Measurements from ENCODE around the gene FAM161B. TPM values are rescaled to one million over a fixed set of nuclear protein-coding genes. Genes with fewer than 3 reads are reported as not detected.

Gene FAM161B
- total and polyA plus RNA-seq, 2 of the 13 experiments (the other 11 are each of a cell fraction or from before 2014, with no cell fraction given): 1.6 to 2.0 TPM

DNA sequence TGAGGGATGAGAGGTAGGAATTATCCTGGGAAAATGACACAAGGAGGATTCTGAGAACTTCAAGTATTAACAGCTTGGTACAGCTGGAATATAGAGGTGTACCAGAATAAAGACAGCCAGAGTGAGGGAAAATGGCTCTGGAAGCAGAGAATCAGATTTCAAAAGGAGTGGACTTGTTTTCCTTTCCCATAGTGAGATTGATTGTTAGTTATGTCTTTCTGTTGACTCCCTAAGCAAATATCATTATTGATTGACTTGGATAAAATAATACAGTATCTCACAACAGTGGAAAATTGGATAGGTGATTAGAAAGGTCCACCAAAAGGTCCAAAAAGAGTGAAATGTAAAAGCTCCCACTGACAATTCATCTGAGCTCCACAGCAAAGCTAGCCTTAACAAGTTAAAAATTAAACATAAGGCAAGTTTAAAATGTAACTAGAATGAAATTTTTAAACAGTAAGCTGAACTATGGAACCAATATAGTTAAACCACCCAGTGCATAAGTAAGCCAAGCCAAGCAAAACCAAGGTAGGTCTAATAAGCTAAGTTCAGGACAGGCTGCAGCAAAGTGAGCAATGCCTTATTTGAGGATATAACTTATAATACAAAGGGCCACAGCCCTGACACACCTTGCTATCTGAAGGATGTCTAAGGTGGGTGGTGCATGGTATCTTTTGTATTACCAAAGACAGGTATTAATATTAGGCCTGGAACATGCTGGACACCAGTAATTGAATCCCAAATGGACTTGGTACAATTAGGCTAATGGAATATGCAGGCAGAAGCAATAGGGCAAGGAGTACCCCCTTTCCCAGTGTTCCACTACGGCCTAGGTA, 47.4 kb upstream of the FAM161B start (continued):
- TF ChIP-seq, protein P1, sequence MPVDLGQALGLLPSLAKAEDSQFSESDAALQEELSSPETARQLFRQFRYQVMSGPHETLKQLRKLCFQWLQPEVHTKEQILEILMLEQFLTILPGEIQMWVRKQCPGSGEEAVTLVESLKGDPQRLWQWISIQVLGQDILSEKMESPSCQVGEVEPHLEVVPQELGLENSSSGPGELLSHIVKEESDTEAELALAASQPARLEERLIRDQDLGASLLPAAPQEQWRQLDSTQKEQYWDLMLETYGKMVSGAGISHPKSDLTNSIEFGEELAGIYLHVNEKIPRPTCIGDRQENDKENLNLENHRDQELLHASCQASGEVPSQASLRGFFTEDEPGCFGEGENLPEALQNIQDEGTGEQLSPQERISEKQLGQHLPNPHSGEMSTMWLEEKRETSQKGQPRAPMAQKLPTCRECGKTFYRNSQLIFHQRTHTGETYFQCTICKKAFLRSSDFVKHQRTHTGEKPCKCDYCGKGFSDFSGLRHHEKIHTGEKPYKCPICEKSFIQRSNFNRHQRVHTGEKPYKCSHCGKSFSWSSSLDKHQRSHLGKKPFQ (CRISPR knock-in tag; IDR thresholded peaks at IDR 0.05; ENCODE audit: insufficient replicate concordance): peak; percentile 76
- TF ChIP-seq SOX6 (IDR thresholded peaks at IDR 0.05) (no peak), SOX6 (CRISPR knock-in tag; IDR thresholded peaks at IDR 0.05) (peak; percentile 62), PHF5A (CRISPR knock-in tag; IDR thresholded peaks at IDR 0.05; ENCODE audit: low read depth, unreplicated experiment) (peak; percentile 34), ZNF496 (CRISPR knock-in tag; IDR thresholded peaks at IDR 0.05; ENCODE audit: insufficient replicate concordance) (no peak), MEIS2 (CRISPR knock-in tag; IDR thresholded peaks at IDR 0.05) (no peak), SPEN (CRISPR knock-in tag; IDR thresholded peaks at IDR 0.05; ENCODE audit: low read depth) (no peak), PHF20 (CRISPR knock-in tag; IDR thresholded peaks at IDR 0.05) (no peak), MLLT10 (CRISPR knock-in tag; IDR thresholded peaks at IDR 0.05) (no peak), ATAD3A (CRISPR knock-in tag; IDR thresholded peaks at IDR 0.05) (no peak), ZFY (CRISPR knock-in tag; IDR thresholded peaks at IDR 0.05) (no peak), FOXK2 (IDR thresholded peaks at IDR 0.05) (no peak)
- TF ChIP-seq, protein P2, sequence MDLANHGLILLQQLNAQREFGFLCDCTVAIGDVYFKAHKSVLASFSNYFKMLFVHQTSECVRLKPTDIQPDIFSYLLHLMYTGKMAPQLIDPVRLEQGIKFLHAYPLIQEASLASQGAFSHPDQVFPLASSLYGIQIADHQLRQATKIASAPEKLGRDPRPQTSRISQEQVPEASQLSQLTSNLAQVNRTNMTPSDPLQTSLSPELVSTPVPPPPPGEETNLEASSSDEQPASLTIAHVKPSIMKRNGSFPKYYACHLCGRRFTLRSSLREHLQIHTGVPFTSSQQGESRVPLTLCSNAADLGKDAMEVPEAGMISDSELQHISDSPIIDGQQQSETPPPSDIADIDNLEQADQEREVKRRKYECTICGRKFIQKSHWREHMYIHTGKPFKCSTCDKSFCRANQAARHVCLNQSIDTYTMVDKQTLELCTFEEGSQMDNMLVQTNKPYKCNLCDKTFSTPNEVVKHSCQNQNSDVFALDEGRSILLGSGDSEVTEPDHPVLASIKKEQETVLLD (CRISPR knock-in tag; IDR thresholded peaks at IDR 0.05; ENCODE audit: low read depth): no peak
- TF ChIP-seq, protein P3, sequence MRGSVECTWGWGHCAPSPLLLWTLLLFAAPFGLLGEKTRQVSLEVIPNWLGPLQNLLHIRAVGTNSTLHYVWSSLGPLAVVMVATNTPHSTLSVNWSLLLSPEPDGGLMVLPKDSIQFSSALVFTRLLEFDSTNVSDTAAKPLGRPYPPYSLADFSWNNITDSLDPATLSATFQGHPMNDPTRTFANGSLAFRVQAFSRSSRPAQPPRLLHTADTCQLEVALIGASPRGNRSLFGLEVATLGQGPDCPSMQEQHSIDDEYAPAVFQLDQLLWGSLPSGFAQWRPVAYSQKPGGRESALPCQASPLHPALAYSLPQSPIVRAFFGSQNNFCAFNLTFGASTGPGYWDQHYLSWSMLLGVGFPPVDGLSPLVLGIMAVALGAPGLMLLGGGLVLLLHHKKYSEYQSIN (CRISPR knock-in tag; IDR thresholded peaks at IDR 0.05; ENCODE audit: borderline replicate concordance): no peak
- TF ChIP-seq, protein P4, sequence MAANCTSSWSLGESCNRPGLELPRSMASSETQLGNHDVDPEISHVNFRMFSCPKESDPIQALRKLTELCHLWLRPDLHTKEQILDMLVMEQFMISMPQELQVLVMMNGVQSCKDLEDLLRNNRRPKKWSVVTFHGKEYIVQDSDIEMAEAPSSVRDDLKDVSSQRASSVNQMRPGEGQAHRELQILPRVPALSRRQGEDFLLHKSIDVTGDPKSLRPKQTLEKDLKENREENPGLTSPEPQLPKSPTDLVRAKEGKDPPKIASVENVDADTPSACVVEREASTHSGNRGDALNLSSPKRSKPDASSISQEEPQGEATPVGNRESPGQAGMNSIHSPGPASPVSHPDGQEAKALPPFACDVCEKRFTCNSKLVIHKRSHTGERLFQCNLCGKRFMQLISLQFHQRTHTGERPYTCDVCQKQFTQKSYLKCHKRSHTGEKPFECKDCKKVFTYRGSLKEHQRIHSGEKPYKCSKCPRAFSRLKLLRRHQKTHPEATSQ (CRISPR knock-in tag; IDR thresholded peaks at IDR 0.05; ENCODE audit: borderline replicate concordance): no peak
- TF ChIP-seq, protein P5, sequence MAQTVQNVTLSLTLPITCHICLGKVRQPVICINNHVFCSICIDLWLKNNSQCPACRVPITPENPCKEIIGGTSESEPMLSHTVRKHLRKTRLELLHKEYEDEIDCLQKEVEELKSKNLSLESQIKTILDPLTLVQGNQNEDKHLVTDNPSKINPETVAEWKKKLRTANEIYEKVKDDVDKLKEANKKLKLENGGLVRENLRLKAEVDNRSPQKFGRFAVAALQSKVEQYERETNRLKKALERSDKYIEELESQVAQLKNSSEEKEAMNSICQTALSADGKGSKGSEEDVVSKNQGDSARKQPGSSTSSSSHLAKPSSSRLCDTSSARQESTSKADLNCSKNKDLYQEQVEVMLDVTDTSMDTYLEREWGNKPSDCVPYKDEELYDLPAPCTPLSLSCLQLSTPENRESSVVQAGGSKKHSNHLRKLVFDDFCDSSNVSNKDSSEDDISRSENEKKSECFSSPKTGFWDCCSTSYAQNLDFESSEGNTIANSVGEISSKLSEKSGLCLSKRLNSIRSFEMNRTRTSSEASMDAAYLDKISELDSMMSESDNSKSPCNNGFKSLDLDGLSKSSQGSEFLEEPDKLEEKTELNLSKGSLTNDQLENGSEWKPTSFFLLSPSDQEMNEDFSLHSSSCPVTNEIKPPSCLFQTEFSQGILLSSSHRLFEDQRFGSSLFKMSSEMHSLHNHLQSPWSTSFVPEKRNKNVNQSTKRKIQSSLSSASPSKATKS (CRISPR knock-in tag; IDR thresholded peaks at IDR 0.05): no peak; the same call in 1 of the 2 replicates
- TF ChIP-seq, protein P6, sequence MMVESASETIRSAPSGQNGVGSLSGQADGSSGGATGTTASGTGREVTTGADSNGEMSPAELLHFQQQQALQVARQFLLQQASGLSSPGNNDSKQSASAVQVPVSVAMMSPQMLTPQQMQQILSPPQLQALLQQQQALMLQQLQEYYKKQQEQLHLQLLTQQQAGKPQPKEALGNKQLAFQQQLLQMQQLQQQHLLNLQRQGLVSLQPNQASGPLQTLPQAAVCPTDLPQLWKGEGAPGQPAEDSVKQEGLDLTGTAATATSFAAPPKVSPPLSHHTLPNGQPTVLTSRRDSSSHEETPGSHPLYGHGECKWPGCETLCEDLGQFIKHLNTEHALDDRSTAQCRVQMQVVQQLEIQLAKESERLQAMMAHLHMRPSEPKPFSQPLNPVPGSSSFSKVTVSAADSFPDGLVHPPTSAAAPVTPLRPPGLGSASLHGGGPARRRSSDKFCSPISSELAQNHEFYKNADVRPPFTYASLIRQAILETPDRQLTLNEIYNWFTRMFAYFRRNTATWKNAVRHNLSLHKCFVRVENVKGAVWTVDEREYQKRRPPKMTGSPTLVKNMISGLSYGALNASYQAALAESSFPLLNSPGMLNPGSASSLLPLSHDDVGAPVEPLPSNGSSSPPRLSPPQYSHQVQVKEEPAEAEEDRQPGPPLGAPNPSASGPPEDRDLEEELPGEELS (CRISPR knock-in tag; IDR thresholded peaks at IDR 0.05): peak; percentile 60; the same call in 1 of the 2 replicates

Measured in HepG2 (cell line).